SKM-1 treated with dmso at 0.1 percent for 144 hours (cell line): ENCODE measurements around the gene CRMP1.

Experiments used
- DNase-seq: peaks from one replicate; lab custom pipeline; 2025; ENCODE audit not compliant: unreplicated experiment; lab: John Stamatoyannopoulos, UW

The CRMP1 gene

GRCh38 chr4:5774416-5775036 lies 118.4 kb downstream of the CRMP1 start:
- DNase-seq, result no peak

GRCh38 chr4:5773271-5773555 lies 119.7 kb downstream of the CRMP1 start:
- DNase-seq, result no peak

DNA sequence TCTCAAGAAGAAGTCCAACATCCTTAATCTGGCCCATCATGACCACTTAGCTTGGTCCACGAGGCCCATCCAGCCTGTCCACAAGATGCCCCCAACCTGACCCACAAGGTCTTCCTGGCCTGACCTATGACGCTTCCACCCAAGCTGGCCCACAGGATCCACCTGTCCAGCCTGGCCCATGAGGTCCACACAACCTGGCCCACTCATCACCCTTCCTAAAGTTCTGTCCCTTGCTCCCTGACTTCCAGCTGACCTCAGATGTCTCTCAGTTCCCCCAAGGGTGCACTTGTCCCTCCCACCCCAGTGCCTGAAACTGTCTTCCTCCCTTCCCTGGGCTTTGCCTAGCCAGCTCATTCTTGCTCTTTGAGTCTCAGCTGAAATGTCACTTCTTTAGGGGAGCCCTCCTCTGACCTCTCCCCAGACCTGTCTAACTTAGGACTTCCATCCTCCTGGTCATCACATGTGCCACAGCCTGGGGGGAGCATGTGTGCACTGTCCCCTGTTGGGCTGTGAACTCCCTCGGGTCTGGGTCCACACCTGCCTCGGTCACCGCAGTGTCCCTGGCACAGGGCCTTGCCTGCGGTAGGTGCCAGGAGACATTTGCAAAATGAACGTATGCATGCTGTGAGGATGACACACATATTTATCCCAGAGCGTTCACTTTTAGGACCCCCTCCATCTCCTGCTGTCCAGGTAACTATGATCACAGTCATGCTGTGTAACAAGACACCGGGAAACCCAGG lies 120.2 kb downstream of the CRMP1 start:
- no peak for DNase-seq
